HTR-8/SVneo (cell line): Measurements from ENCODE around the gene TUBB2B.
"Not testable (repeated sequence)": the region's sequence is repeated elsewhere in the genome, so short reads cannot be mapped to it uniquely, and the experiment has no call there.

Experiments used
- DNase-seq: peaks from one replicate; pipeline ENCODE4 v3.0.0; 2011; ENCODE audit warnings: low spot score, mixed read lengths; ENCODE audit not compliant: insufficient read length
- FAIRE-seq: peaks from 2 replicates; lab custom pipeline; 2011; peaks lifted over from hg19 to GRCh38; lab: Jason Lieb, UNC

TUBB2B gene

GRCh38 chr6:3214898-3215297, 12.6 kb downstream of the TUBB2B start:
- FAIRE-seq: no peak

GRCh38 chr6:3213334-3213695, 14.1 kb downstream of the TUBB2B start:
- DNase-seq (no peak), FAIRE-seq (no peak)

More at GRCh38 chr6:3214898-3215297, 12.6 kb downstream of the TUBB2B start:
- DNase-seq: no peak

- no peak for FAIRE-seq
- no peak for DNase-seq
These were observed 15.2 kb downstream of the TUBB2B start for GRCh38 chr6:3212261-3212660.

GRCh38 chr6:3211681-3212080, 15.8 kb downstream of the TUBB2B start:
- FAIRE-seq: no peak
- peak; percentile 32 for DNase-seq

- DNase-seq: no peak
- no peak for FAIRE-seq
These were observed 17.3 kb downstream of the TUBB2B start for GRCh38 chr6:3210024-3210610.

- FAIRE-seq (no peak), DNase-seq (peak; percentile 93)
These were observed 18.1 kb downstream of the TUBB2B start for GRCh38 chr6:3209114-3210023.

GRCh38 chr6:3208775-3209113, 18.7 kb downstream of the TUBB2B start:
- FAIRE-seq: no peak
- DNase-seq: no peak

- DNase-seq (peak; percentile 51), FAIRE-seq (peak; percentile 4)
These were observed 19.2 kb downstream of the TUBB2B start for GRCh38 chr6:3208098-3208774.

GRCh38 chr6:3206339-3207015, 21.0 kb downstream of the TUBB2B start:
- FAIRE-seq: no peak

GRCh38 chr6:3205913-3206312, 21.5 kb downstream of the TUBB2B start:
- DNase-seq: no peak
- no peak for FAIRE-seq

More at GRCh38 chr6:3206339-3207015, 21.0 kb downstream of the TUBB2B start:
- DNase-seq: no peak

- FAIRE-seq (no peak), DNase-seq (no peak)
These were observed 22.5 kb downstream of the TUBB2B start for GRCh38 chr6:3204921-3205320.

GRCh38 chr6:3202999-3203696, 24.3 kb downstream of the TUBB2B start:
- no peak for FAIRE-seq
- no peak for DNase-seq

GRCh38 chr6:3201388-3201787, 26.1 kb downstream of the TUBB2B start:
- no peak for FAIRE-seq
- no peak for DNase-seq

- no peak for DNase-seq
- no peak for FAIRE-seq
These were observed 26.8 kb downstream of the TUBB2B start for GRCh38 chr6:3200682-3201081.

GRCh38 chr6:3199382-3199781, 28.1 kb downstream of the TUBB2B start:
- no peak for DNase-seq
- no peak for FAIRE-seq

- not testable (repeated sequence) for DNase-seq, FAIRE-seq
These were observed 29.7 kb downstream of the TUBB2B start for GRCh38 chr6:3197734-3198133.

GRCh38 chr6:3196770-3197169, 30.7 kb downstream of the TUBB2B start:
- DNase-seq: no peak
- no peak for FAIRE-seq

- FAIRE-seq (no peak), DNase-seq (no peak)
These were observed 31.6 kb downstream of the TUBB2B start for GRCh38 chr6:3195695-3196497.

- DNase-seq (no peak), FAIRE-seq (no peak)
These were observed 32.1 kb downstream of the TUBB2B start for GRCh38 chr6:3195420-3195694.
